HG02763 (cell line): Measurements from ENCODE around the gene CLN6.
"Not testable (repeated sequence)": the region's sequence is repeated elsewhere in the genome, so short reads cannot be mapped to it uniquely, and the experiment has no call there.

Experiments
- ATAC-seq: cut with Tn5 transposase; IDR thresholded peaks from one replicate; pipeline ENCODE4 v1.9.1; 2021; ENCODE audit warnings: mild to moderate bottlenecking, moderate library complexity; ENCODE audit not compliant: unreplicated experiment

The CLN6 gene

DNA sequence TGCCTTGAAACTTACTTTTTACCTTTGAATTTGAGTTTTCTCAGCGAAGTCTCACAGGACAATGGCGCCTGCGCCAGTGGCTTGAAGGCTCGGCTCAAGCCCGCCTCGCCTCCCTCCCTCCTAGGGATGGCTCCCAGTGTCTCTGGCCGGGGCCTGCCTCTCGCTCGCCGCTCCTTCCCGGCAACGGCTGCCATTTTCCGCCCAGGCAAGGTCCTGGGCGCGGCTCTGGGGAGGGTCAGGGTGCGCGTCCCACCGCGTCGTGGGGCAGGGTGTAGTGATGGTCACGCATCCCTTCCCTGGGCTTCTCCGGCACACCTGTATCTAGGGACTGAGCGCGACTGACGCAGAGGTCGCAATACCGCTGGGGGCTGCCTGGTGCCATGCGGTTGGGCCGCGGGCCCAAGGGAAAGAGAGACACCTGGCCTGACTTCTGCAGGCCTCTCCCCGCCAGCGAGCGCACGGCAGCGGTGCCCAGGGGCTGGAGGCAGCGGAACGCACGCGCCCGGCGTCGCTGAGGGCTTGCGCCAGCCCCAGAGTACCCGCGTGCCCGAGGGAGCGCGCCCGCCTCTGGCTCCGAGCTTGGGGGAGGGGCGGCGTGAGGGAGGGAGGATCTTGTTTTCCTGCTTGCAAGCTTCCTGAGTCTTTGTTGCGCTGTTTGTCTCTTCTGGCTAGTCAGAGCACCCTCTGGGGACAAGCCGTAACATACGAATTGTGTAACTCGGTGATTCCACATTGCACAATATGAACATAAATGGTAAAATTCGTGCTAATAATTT is 27.3 kb upstream of the CLN6 start:
- ATAC-seq = peak; percentile 47

- no peak for ATAC-seq
Measured at GRCh38 chr15:68252925-68253534, 23.5 kb upstream of the CLN6 start.

GRCh38 chr15:68249058-68249713 is 19.7 kb upstream of the CLN6 start:
- no peak for ATAC-seq

DNA sequence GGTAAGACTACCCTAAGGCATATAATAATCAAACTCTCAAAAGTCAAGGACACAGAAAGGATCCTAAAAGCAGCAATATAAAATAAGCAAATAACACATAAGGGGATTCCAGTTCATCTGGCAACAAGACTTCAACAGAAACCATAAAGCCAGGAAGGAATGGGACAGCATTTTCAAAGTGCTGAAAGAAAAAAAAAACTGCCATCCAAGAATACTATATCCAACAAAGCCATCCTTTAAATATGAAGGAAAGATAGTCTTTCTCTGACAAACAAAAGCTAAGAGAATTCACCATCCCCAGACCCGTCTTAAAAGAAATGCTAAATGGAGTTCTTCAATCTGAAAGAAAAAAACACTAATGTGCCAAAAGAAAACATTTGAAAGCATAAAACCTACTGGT is 14.7 kb upstream of the CLN6 start:
- ATAC-seq = no peak

DNA sequence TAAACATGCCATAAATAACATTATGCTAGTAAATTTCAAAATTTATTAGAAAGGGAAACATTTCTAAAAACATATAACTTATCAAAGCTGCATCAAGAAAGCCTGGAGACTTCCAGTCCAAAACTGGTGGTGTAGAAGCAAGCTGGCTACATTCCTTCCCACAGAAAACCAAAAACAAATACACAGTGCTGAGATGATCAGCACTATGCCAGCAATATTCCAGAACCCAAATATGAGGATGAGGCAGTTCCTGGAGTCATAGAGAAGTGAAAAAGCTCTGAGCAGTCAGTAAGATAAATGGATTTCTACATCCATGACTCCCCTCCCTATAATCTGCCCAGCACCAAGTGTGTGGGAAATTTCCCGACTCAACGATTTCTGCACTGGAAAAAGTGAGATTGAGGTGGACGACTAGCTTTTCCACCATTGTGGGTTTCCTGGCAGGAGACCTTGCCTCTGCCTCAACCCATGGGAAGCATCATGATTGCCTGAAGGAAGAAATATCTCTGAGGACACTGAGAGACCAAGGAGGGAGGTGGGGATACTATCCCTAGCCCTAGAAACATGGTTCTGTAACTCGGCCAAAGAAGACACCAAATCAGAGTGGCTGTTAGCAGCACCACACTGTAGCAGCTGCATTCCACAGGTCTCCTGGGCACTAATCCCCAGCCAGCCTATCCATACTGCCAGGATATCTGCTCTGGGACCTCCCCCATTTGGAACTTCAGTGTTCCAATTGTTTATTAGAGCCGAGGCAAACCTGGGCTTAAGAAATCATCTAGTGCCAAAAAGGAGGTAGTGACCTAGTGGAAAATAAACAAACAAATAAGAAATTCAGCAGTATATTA is 11.8 kb upstream of the CLN6 start:
- ATAC-seq = no peak

GRCh38 chr15:68239025-68239424 is 9.5 kb upstream of the CLN6 start:
- ATAC-seq = no peak

DNA sequence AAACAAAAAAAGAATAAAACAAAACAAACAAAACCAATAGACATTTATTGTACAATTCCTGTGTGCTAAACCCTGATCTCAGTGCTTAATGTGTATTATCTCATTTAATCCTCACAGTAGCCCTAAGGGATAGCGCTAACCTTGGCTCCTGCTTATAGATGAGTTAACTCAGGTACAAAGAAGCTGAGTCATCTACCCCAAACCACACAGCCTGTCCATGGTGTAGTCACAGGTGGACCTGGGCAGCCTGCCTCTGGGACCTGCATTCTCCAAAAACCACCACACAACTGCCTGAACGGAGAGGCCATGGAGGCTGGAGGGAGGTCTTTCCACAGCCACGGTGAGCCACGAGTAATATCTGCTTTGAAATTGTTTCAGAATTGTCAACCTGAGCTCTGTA is 5.5 kb upstream of the CLN6 start:
- ATAC-seq = no peak

- not testable (repeated sequence) for ATAC-seq
Measured at GRCh38 chr15:68234520-68234919, 5.0 kb upstream of the CLN6 start.

DNA sequence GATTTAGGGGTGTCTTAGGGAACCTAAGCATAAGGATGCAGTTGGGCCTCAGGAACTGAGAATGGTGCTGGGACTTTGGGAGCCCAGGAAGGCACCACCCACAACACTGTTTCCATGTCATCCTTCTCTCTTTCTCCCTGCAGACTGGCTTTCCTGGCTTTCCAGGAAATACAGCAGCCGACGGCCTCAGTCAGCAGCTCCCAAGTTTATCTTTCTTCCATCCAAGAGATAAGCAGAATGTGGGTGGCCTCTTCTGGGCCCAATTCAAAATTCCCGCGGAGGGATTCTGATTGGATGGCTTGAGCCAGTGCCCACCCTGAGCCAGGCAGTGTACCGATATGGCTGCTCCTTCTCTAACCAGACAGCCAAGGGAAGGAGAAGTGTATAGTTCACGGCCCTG is 4.5 kb upstream of the CLN6 start:
- no peak for ATAC-seq

DNA sequence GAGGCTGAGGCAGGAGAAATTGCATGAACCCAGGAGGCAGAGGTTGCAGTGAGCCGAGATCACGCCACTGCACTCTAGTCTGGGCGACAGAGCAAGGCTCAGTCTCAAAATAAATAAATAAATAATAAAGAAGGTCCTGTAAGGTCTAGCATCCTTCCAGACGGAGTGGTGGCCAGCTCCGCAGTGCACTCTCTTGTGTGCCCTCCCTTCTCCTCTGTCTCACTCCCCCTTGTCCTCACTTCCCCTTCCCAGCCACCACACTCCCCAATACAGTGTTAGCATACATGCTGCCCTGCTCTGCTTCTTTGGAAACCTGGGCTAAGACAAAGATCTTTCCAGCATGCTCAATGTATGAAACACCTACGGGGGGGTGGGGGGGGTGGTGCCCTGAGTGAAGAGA is 3.4 kb upstream of the CLN6 start:
- ATAC-seq = no peak

GRCh38 chr15:68232449-68232848 is 2.9 kb upstream of the CLN6 start:
- ATAC-seq = no peak

DNA sequence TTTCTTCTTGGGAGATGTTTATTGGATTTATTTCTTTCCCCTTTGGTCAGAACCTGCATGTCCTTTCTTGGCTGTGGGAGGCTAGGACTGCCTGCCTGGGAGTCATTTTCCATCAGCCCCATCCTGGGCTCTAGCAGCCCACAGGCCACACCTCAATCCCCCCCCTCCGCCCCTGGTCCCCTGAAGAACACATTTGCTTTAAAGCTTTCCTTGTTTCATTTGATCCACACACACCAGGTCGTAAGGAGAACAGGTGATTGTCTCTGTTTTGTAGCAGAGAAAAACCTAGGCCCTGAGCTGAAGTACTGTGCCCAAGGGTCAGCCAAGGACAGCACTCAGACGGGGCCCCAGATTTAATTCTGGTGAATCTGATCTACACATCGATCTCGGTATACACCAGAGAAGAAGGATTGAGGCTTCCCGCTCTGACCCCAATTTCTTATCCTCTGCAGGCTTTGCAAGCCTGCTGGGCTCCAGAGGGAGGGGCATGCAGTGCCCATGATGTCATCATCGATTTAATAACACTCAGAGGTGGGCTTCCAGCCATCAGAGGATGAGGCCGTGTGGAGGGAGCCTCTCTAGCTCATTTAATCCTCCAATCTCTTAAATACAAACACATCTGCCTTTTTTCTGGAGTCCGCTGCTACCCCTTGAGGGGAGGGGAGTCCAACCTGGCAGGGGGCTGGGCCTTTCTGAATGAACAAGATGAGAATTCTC is 1.7 kb upstream of the CLN6 start:
- no peak for ATAC-seq

- no peak for ATAC-seq
Measured at GRCh38 chr15:68230157-68231100, 901 bp upstream of the CLN6 start.

DNA sequence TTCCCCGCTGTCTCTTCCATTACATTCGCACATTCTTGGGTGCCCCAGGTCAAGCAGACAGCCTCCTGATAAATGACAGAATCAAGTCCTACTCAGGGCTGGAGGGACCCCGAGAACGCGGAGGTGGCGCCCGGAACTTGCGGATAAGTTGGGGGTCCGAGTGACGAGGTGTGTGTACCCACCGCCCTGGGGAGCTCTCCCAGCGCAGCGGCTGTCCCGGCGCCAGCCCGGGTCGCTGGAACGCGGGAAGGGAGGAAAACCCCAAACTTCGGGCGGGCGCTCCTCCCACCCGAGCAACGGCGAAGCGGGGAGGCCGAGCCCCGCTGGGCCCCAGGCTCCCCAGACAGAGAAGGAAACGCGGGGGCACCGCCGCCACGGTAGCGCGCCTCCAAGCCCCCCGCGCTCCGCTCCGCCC is 550 bp downstream of the CLN6 start:
- ATAC-seq = peak; percentile 8

GRCh38 chr15:68228143-68228970 is 1.2 kb downstream of the CLN6 start:
- no peak for ATAC-seq

DNA sequence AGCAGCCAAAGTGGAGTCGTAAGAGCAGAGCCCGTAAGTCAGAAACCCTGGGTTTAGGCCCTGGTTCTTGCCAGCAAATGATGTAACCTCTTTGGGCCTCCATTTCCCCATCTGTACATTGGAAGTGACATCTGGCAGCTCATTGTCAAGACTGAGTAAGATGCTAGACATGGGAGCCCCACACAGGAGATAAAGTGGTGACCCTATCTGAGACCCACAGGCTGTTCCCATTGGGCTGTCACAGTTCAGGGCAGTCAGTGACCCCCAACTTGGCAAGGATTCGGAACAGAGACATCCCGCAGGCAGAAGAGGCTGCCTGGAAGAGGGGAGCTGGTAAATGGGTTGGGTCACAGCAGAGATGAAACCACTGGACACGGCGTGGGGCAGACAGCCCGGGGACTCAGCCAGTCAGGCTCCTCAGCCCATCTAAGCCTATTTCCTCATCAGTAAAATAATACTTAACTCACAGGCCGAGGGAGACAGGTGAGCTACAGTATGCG is 1.8 kb downstream of the CLN6 start:
- ATAC-seq = no peak

GRCh38 chr15:68225442-68225841 is 4.1 kb downstream of the CLN6 start:
- not testable (repeated sequence) for ATAC-seq

GRCh38 chr15:68224546-68225250 is 4.8 kb downstream of the CLN6 start:
- ATAC-seq = no peak
